GM12873 (cell line): ENCODE results near the gene KIRREL3.

Experiments
- CTCF ChIP-seq: IDR thresholded peaks from 2 replicates; pipeline ENCODE4 v1.5.1; 2012; ENCODE audit warnings: low read depth, mild to moderate bottlenecking, moderate library complexity, low read length, control low read depth; ENCODE audit not compliant: insufficient read depth; ENCODE audit errors: missing control alignments

The KIRREL3 gene

GRCh38 chr11:126639692-126640091 is 360.9 kb downstream of the KIRREL3 start:
- TF ChIP-seq CTCF: no peak

- TF ChIP-seq CTCF: no peak
Observed at GRCh38 chr11:126638648-126639047, 361.9 kb downstream of the KIRREL3 start.

GRCh38 chr11:126637795-126638175 is 362.8 kb downstream of the KIRREL3 start:
- no peak for TF ChIP-seq CTCF

- no peak for TF ChIP-seq CTCF
Observed at GRCh38 chr11:126636911-126637794, 363.4 kb downstream of the KIRREL3 start.

GRCh38 chr11:126635511-126635910 is 365.1 kb downstream of the KIRREL3 start:
- no peak for TF ChIP-seq CTCF

GRCh38 chr11:126634963-126635362 is 365.6 kb downstream of the KIRREL3 start:
- TF ChIP-seq CTCF: no peak

- TF ChIP-seq CTCF: no peak
Observed at GRCh38 chr11:126633330-126633729, 367.2 kb downstream of the KIRREL3 start.
